GM10266 (cell line): ENCODE data around the gene RUNDC3A.

Experiments
- DNase-seq: peaks from one replicate; pipeline ENCODE4 v3.0.0; 2012; ENCODE audit errors: extremely low spot score
- TF ChIP-seq, protein P1 (sequence below): IDR thresholded peaks from 2 replicates; pipeline ENCODE4 v1.5.1; 2012; ENCODE audit warnings: mild to moderate bottlenecking, low read depth; ENCODE audit not compliant: control insufficient read depth, insufficient read depth; ENCODE audit errors: missing control alignments

The RUNDC3A gene

DNA sequence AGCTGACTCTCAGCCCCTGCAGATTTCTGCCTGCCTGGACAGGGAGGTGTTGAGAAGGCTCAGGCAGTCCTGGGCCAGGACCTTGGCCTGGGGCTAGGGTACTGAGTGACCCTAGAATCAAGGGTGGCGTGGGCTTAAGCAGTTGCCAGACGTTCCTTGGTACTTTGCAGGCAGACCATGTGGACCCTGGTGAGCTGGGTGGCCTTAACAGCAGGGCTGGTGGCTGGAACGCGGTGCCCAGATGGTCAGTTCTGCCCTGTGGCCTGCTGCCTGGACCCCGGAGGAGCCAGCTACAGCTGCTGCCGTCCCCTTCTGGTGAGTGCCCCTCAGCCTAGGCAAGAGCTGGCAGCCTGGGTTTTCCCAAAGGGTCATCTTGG is 40.6 kb downstream of the RUNDC3A start:
- TF ChIP-seq, protein P1, sequence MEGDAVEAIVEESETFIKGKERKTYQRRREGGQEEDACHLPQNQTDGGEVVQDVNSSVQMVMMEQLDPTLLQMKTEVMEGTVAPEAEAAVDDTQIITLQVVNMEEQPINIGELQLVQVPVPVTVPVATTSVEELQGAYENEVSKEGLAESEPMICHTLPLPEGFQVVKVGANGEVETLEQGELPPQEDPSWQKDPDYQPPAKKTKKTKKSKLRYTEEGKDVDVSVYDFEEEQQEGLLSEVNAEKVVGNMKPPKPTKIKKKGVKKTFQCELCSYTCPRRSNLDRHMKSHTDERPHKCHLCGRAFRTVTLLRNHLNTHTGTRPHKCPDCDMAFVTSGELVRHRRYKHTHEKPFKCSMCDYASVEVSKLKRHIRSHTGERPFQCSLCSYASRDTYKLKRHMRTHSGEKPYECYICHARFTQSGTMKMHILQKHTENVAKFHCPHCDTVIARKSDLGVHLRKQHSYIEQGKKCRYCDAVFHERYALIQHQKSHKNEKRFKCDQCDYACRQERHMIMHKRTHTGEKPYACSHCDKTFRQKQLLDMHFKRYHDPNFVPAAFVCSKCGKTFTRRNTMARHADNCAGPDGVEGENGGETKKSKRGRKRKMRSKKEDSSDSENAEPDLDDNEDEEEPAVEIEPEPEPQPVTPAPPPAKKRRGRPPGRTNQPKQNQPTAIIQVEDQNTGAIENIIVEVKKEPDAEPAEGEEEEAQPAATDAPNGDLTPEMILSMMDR = no peak
- DNase-seq = no peak

DNA sequence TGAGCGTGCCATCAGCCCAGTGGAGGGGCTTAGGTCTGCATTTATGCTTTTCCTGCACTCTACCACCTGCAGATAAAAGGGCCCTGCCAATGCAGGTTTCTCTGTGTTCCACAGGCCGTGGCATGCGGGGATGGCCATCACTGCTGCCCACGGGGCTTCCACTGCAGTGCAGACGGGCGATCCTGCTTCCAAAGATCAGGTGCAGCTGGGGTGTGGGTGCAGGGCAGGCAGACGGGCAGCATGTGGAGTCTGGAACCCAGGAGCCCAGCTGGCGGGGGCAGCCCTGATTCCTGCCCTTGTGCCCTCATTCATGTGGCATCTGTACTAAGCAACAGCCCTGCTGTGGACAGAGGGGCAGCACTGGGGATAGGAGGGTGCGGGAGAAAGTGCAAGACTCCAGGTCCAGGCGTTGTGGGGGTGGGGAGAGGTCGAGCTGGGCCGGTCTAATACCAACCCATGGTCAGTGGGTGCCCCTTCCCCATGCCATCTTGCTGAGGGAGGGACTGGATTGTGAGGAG is 41.2 kb downstream of the RUNDC3A start:
- DNase-seq = no peak
- TF ChIP-seq, protein P1 = no peak

DNA sequence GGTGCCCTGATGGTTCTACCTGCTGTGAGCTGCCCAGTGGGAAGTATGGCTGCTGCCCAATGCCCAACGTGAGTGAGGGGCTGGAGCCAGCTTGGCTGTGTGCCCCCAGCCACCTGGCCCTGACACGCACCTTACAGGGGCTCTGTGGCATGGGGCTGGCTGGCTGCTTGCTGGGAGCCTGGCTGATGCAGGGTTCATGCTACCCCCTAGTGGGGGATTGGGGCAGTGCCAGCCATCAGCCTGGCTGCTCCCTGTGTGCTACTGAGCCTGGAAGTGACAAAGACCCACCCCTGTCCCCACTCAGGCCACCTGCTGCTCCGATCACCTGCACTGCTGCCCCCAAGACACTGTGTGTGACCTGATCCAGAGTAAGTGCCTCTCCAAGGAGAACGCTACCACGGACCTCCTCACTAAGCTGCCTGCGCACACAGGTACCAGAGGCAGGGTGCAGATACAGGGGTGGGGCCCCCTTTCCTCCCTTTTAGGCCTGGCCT is 42.4 kb downstream of the RUNDC3A start:
- peak; percentile 87 for DNase-seq

DNA sequence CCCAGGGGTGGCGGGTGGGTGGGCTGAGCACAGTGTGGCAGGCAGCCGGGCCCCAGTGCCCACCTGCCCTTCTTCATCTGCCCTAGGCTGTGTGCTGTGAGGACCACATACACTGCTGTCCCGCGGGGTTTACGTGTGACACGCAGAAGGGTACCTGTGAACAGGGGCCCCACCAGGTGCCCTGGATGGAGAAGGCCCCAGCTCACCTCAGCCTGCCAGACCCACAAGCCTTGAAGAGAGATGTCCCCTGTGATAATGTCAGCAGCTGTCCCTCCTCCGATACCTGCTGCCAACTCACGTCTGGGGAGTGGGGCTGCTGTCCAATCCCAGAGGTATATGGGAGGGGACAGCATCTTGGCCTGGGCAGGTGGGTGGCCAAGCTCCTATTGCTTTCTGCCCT is 43.1 kb downstream of the RUNDC3A start:
- no peak for DNase-seq
- TF ChIP-seq, protein P1 = no peak

More for the DNA sequence above, 42.4 kb downstream of the RUNDC3A start:
- TF ChIP-seq, protein P1 = peak; percentile 89

DNA sequence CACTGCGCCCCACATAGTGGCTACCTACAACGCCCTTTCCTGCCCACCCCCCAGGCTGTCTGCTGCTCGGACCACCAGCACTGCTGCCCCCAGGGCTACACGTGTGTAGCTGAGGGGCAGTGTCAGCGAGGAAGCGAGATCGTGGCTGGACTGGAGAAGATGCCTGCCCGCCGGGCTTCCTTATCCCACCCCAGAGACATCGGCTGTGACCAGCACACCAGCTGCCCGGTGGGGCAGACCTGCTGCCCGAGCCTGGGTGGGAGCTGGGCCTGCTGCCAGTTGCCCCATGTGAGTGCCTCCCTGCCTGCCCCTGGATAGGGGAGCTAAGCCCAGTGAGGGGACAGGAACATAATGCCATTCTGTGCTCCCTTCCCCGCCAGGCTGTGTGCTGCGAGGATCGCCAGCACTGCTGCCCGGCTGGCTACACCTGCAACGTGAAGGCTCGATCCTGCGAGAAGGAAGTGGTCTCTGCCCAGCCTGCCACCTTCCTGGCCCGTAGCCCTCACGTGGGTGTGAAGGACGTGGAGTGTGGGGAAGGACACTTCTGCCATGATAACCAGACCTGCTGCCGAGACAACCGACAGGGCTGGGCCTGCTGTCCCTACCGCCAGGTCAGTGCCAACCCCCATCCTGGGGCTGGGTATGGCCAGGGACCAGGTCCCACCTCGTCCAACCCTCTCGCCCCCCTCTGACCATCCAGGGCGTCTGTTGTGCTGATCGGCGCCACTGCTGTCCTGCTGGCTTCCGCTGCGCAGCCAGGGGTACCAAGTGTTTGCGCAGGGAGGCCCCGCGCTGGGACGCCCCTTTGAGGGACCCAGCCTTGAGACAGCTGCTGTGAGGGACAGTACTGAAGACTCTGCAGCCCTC is 43.8 kb downstream of the RUNDC3A start:
- TF ChIP-seq, protein P1 = no peak
- no peak for DNase-seq

DNA sequence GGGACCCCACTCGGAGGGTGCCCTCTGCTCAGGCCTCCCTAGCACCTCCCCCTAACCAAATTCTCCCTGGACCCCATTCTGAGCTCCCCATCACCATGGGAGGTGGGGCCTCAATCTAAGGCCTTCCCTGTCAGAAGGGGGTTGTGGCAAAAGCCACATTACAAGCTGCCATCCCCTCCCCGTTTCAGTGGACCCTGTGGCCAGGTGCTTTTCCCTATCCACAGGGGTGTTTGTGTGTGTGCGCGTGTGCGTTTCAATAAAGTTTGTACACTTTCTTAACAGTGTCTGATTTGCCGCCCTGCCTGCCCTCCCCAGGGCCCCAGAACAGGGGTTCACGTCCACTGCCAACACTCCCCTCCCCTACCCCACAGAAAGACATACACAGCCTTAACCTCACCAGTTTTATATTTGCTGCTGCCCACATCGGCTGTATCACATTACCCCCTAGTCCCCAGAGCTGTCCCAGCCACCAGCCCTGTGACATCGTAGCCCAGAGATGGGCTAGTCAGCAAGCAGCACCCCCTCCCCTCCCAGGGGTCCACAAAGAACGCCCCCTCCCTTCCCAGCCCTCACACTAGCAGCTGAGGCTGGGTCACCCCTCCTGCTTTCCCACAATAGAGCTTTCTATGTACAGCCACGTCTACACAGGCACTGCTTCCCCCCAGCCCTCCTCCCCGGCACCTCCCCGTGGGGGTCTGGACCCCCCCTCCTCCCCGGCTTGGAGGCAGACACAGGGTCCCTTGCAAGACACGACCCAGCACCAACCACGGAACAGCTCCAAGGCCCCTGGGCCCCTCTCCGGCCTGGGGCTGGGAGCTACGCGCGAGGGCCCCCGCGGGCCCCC is 44.6 kb downstream of the RUNDC3A start:
- no peak for DNase-seq
- TF ChIP-seq, protein P1 = no peak
